Neuronal stem cell (in vitro differentiated cells): ENCODE measurements around the gene TMED5.

Source experiments
- DNase-seq: peaks from one replicate; pipeline ENCODE4 v3.0.0-alpha.2; 2013; ENCODE audit warnings: low spot score
- H2AFZ ChIP-seq: one replicate; pipeline ENCODE4 v1.6.1; 2013; ENCODE audit warnings: mild to moderate bottlenecking, low read length, inconsistent platforms
- H2AK5ac ChIP-seq: 2 replicates; pipeline ENCODE4 v1.6.1; 2013; ENCODE audit warnings: low read depth, mild to moderate bottlenecking, inconsistent platforms, low read length, moderate library complexity, mixed read lengths
- H2BK120ac ChIP-seq: 2 replicates; pipeline ENCODE4 v1.6.1; 2013; ENCODE audit warnings: low read depth, mild to moderate bottlenecking, inconsistent platforms, low read length, moderate library complexity, mixed read lengths
- H2BK12ac ChIP-seq: one replicate; pipeline ENCODE4 v1.6.1; 2013; ENCODE audit warnings: low read length, inconsistent platforms
- H2BK15ac ChIP-seq: 2 replicates; pipeline ENCODE4 v1.6.1; 2013; ENCODE audit warnings: mild to moderate bottlenecking, low read length, inconsistent platforms, mixed read lengths
- H2BK5ac ChIP-seq: one replicate; pipeline ENCODE4 v1.6.1; 2013; ENCODE audit warnings: inconsistent platforms, mild to moderate bottlenecking, low read length, moderate library complexity
- H3K14ac ChIP-seq: one replicate; pipeline ENCODE4 v1.6.1; 2013; ENCODE audit warnings: low read length, inconsistent platforms
- H3K18ac ChIP-seq: 2 replicates; pipeline ENCODE4 v1.6.1; 2013; ENCODE audit warnings: low read length, inconsistent platforms
- H3K23ac ChIP-seq: 2 replicates; pipeline ENCODE4 v1.6.1; 2013; ENCODE audit warnings: low read depth, mild to moderate bottlenecking, mixed read lengths, low read length, inconsistent platforms; ENCODE audit not compliant: poor library complexity
- H3K27ac ChIP-seq: replicated peaks from 3 replicates; pipeline ENCODE4 v1.5.1; 2013; ENCODE audit warnings: low read length, inconsistent platforms
- H3K27me3 ChIP-seq, 3 experiments: 2 replicates each; pipeline ENCODE4 v1.6.1; 2013; ENCODE audit warnings: low read length in 3 of 3, mild to moderate bottlenecking in 2 of 3, inconsistent platforms in 1 of 3, low read depth in 1 of 3, mixed read lengths in 1 of 3, moderate library complexity in 1 of 3; ENCODE audit not compliant: control insufficient read depth in 3 of 3, insufficient read depth in 3 of 3
- H3K36me3 ChIP-seq, 2 donors: replicated peaks in 1 of 2; 2 replicates each; pipeline ENCODE4 v1.6.1; 2013; ENCODE audit warnings: low read length in 2 of 2; ENCODE audit not compliant: control insufficient read depth in 2 of 2, insufficient read depth in 2 of 2
- H3K4ac ChIP-seq: 2 replicates; pipeline ENCODE4 v1.6.1; 2013; ENCODE audit warnings: inconsistent platforms, mild to moderate bottlenecking, low read length, moderate library complexity
- H3K4me1 ChIP-seq, 2 donors: 1 replicate in 1 of 2; 2 replicates in 1 of 2; pipeline ENCODE4 v1.6.1; 2013; ENCODE audit warnings: low read length in 2 of 2, low read depth in 1 of 2; ENCODE audit not compliant: control insufficient read depth in 2 of 2, insufficient read depth in 1 of 2
- H3K4me2 ChIP-seq: one replicate; pipeline ENCODE4 v1.6.1; 2013; ENCODE audit warnings: mild to moderate bottlenecking, low read length, inconsistent platforms; ENCODE audit not compliant: insufficient read depth, poor library complexity, severe bottlenecking
- H3K4me3 ChIP-seq, 2 donors: 2 replicates each; pipeline ENCODE4 v1.5.1; 2013; ENCODE audit warnings: low read length in 2 of 2, mild to moderate bottlenecking in 2 of 2, inconsistent platforms in 1 of 2, moderate library complexity in 1 of 2
- H3K79me1 ChIP-seq: one replicate; pipeline ENCODE4 v1.6.1; 2013; ENCODE audit warnings: low read depth, mild to moderate bottlenecking, inconsistent platforms, low read length, moderate library complexity
- H3K9ac ChIP-seq: one replicate; pipeline ENCODE4 v1.6.1; 2013; ENCODE audit warnings: mild to moderate bottlenecking, low read depth, low read length, inconsistent platforms; ENCODE audit not compliant: poor library complexity
- H3K9me3 ChIP-seq, 2 donors: replicated peaks in 1 of 2; 2 replicates each; pipeline versions ENCODE3 to v1.6.1; 2013; ENCODE audit warnings: low read length in 2 of 2, mild to moderate bottlenecking in 2 of 2, inconsistent platforms in 1 of 2, low read depth in 1 of 2, mixed read lengths in 1 of 2, moderate library complexity in 1 of 2; ENCODE audit not compliant: control insufficient read depth in 2 of 2, insufficient read depth in 1 of 2
- H4K8ac ChIP-seq: one replicate; pipeline ENCODE4 v1.6.1; 2013; ENCODE audit warnings: low read depth, mild to moderate bottlenecking, inconsistent platforms, low read length, moderate library complexity
- H4K91ac ChIP-seq: one replicate; pipeline ENCODE4 v1.6.1; 2013; ENCODE audit warnings: low read length, low read depth, mild to moderate bottlenecking, inconsistent platforms; ENCODE audit not compliant: poor library complexity
- WGBS, 2 donors: extraction: QIAGEN DNeasy Blood & Tissue Kit; methylation state at CpG; one replicate each; pipeline ENCODE4 v1.1.7; 2013; ENCODE audit warnings: missing lambda C conversion rate in 2 of 2, mixed read lengths in 1 of 2; ENCODE audit not compliant: insufficient read length in 2 of 2, insufficient replicate concordance in 1 of 2; ENCODE audit errors: extremely low coverage in 2 of 2; 5-methylcytosine and 5-hydroxymethylcytosine counted together

TMED5 gene

GRCh38 chr1:93219443-93219842 is 39.2 kb upstream of the TMED5 start:
- H3K9ac ChIP-seq, result no peak overlapping the region
- no peaks in the 10 kb centered on the region for H3K4me1 ChIP-seq
- H3K27ac ChIP-seq, result no peak overlapping the region
- no CpG with 5 or more reads among the region's 6 CpGs for WGBS, 2 donors
- no peak for DNase-seq
- no peak overlapping the region for H3K14ac ChIP-seq
- no peak overlapping the region for H3K18ac ChIP-seq
- H2BK120ac ChIP-seq, result no peak overlapping the region
- H3K4me3 ChIP-seq, result no peak overlapping the region
- no peak overlapping the region for H3K23ac ChIP-seq
- H3K9me3 ChIP-seq, result peaks cover 0 to 9% of the 10 kb centered on the region in 2 donors
- no peak overlapping the region for H4K8ac ChIP-seq
- H2AK5ac ChIP-seq, result no peak overlapping the region
- H2BK5ac ChIP-seq, result no peak overlapping the region
- no peaks in the 10 kb centered on the region for H3K79me1 ChIP-seq
- H2BK15ac ChIP-seq, result no peak overlapping the region
- no peak overlapping the region for H4K91ac ChIP-seq
- no peak overlapping the region for H3K4me2 ChIP-seq
- peaks cover 6 to 97% of the 10 kb centered on the region in 2 donors for H3K36me3 ChIP-seq
- H3K27me3 ChIP-seq, result no peaks in the 10 kb centered on the region
- H3K4ac ChIP-seq, result no peak overlapping the region
- no peak overlapping the region for H2AFZ ChIP-seq
- H2BK12ac ChIP-seq, result no peak overlapping the region

- H3K4me3 ChIP-seq, result no peak overlapping the region
- no peak overlapping the region for H3K18ac ChIP-seq
- H3K23ac ChIP-seq, result no peak overlapping the region
- no CpG with 5 or more reads among the region's 2 CpGs for WGBS, 2 donors
- no peaks in the 10 kb centered on the region for H3K27me3 ChIP-seq
- no peaks in the 10 kb centered on the region for H3K4me1 ChIP-seq
- H3K14ac ChIP-seq, result no peak overlapping the region
- no peak overlapping the region for H2BK12ac ChIP-seq
- no peak overlapping the region for H3K9ac ChIP-seq
- peaks cover 7 to 96% of the 10 kb centered on the region in 2 donors for H3K36me3 ChIP-seq
- no peak for DNase-seq
- H3K79me1 ChIP-seq, result no peaks in the 10 kb centered on the region
- no peak overlapping the region for H2AFZ ChIP-seq
- H2BK120ac ChIP-seq, result no peak overlapping the region
- H3K4me2 ChIP-seq, result no peak overlapping the region
- H2BK15ac ChIP-seq, result no peak overlapping the region
- H3K9me3 ChIP-seq, result peaks cover 0 to 11% of the 10 kb centered on the region in 2 donors
- no peak overlapping the region for H4K8ac ChIP-seq
- no peak overlapping the region for H2BK5ac ChIP-seq
- H3K4ac ChIP-seq, result no peak overlapping the region
- no peak overlapping the region for H4K91ac ChIP-seq
- H3K27ac ChIP-seq, result no peak overlapping the region
- H2AK5ac ChIP-seq, result no peak overlapping the region
Observed at GRCh38 chr1:93215322-93215721, 35.1 kb upstream of the TMED5 start.

GRCh38 chr1:93207211-93207610 is 27.0 kb upstream of the TMED5 start:
- Histone ChIP-seq H2BK5ac (no peak overlapping the region), H3K23ac (no peak overlapping the region), H2AFZ (no peak overlapping the region), H3K4me1 (no peaks in the 10 kb centered on the region), H3K4me2 (no peak overlapping the region), H4K8ac (no peak overlapping the region), H3K79me1 (no peaks in the 10 kb centered on the region), H3K36me3 (peaks cover 2 to 96% of the 10 kb centered on the region in 2 donors), H2BK15ac (no peak overlapping the region), H2BK12ac (no peak overlapping the region), H3K18ac (no peak overlapping the region), H3K9me3 (peaks cover 0 to under 1% of the 10 kb centered on the region in 2 donors), H3K9ac (no peak overlapping the region), H3K14ac (no peak overlapping the region), H3K4ac (no peak overlapping the region), H3K27me3 (no peaks in the 10 kb centered on the region), H4K91ac (no peak overlapping the region), H3K27ac (no peak overlapping the region), H2AK5ac (no peak overlapping the region), H3K4me3 (no peak overlapping the region), H2BK120ac (no peak overlapping the region)
- no CpG with 5 or more reads among the region's 5 CpGs for WGBS, 2 donors
- DNase-seq, result no peak

- Histone ChIP-seq H3K9ac (no peak overlapping the region), H3K18ac (no peak overlapping the region), H2BK15ac (no peak overlapping the region), H3K4me2 (no peak overlapping the region), H3K4ac (no peak overlapping the region), H3K4me3 (no peak overlapping the region), H3K36me3 (peaks cover 2 to 96% of the 10 kb centered on the region in 2 donors), H3K23ac (no peak overlapping the region), H2BK5ac (no peak overlapping the region), H2BK12ac (no peak overlapping the region), H2AFZ (no peak overlapping the region), H4K8ac (no peak overlapping the region), H3K27ac (no peak overlapping the region), H2AK5ac (no peak overlapping the region), H3K4me1 (no peaks in the 10 kb centered on the region), H3K14ac (no peak overlapping the region), H4K91ac (no peak overlapping the region), H3K9me3 (no peaks in the 10 kb centered on the region), H3K27me3 (no peaks in the 10 kb centered on the region), H3K79me1 (no peaks in the 10 kb centered on the region), H2BK120ac (no peak overlapping the region)
- DNase-seq, result no peak
Observed at GRCh38 chr1:93206567-93206954, 26.3 kb upstream of the TMED5 start.
